NT2/D1 (cell line): Measurements from ENCODE around the gene MMP17.

Experiments
- YY1 ChIP-seq: IDR thresholded peaks from 2 replicates; pipeline ENCODE4 v1.6.1; 2011; ENCODE audit not compliant: insufficient read length, insufficient read depth
- ZNF274 ChIP-seq: IDR thresholded peaks from 2 replicates; pipeline ENCODE4 v1.6.1; 2011; ENCODE audit warnings: mild to moderate bottlenecking, low read depth, low read length

DNA sequence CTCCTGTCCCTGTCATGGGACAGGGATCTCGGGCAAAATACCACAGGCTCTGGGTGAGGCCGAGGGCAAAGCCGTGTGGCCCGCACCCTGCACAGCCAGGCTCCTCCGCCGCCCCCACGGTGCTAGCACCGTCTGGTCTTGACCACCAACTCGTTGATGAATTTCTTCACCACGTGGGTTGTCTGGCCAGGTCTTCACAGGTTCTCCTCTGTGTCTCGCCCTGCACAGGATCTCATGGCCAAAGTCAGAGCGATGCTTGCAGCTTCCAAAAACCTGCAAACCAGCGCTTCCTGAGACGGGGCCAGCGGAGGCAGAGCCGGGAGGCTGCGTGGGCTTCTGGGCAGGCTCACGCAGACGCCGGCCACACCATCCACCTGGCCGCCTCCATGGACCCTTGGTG, 29.0 kb upstream of the MMP17 start:
- TF ChIP-seq ZNF274 (no peak), YY1 (no peak)
